Right ventricle myocardium inferior (tissue), 1 donor: ENCODE measurements around the gene SP3. TPM values are rescaled to one million over a fixed set of nuclear protein-coding genes. Genes with fewer than 3 reads are reported as not detected.

Experiments
- ATAC-seq: fragments of 200-7000 bp; cut with Tn5 transposase; one replicate; pipeline ENCODE4 v1.9.1; 2020; ENCODE audit warnings: mild to moderate bottlenecking, moderate library complexity
- DNase-seq: peaks from one replicate; pipeline ENCODE4 v3.0.0; 2021; ENCODE audit errors: missing footprints
- intact Hi-C: fragments of 100-400 bp; cut with DNase I; formaldehyde crosslinking; loops from one replicate; pipeline ENCODE4 v1.11.0; 2022
- long read RNA-seq: library from polyadenylated mRNA; unstranded; transcript quantifications from one replicate; pipeline ENCODE4 v2.0.0, GENCODE V29; 2021
- total RNA-seq: library from RNA; stranded (reverse); fragmentation: NEBNext Ultra II Directional; extraction: Animal tissue kit (Norgen Biotek cat#: 25700); gene quantifications from one replicate; pipeline ENCODE4 v1.2.1, GENCODE V29; 2021
- donor health status: DM: no; HTN: yes; CAD: no; lungs with severe emphysema.

The SP3 gene
- total RNA-seq: 41.2 TPM
- long read RNA-seq, full-length matches to known transcripts: 22 of 27 reads
- long read RNA-seq, partial matches to known transcripts: 3 of 27 reads
- long read RNA-seq, other reads (novel, unspliced or antisense): 2 of 27 reads

- peak; percentile 98 for DNase-seq
- peak; percentile 90 for ATAC-seq
- intact Hi-C loops: loop anchor here (2.0 kb wide), 3 partner anchors 25 to 283 kb away; partner anchors contain the start of gene OLA1
Observed at GRCh38 chr2:173965372-173966025, at the start of gene SP3. TSS of gene SP3 (minus strand) at chr2:173965373. CDS start at chr2:173965171, 202 bp downstream.

GRCh38 chr2:174014699-174015070 is 49.5 kb upstream of the SP3 start:
- intact Hi-C loops: no loop called here
- DNase-seq (no peak), ATAC-seq (no peak)

- ATAC-seq (no peak), DNase-seq (no peak)
- intact Hi-C loops: no loop called here
Observed at GRCh38 chr2:174014011-174014698, 49.0 kb upstream of the SP3 start.

- ATAC-seq: peak; percentile 69
- intact Hi-C loops: loop anchor here (1.0 kb wide), 1 partner anchor 27 kb away; no protein-coding TSS in a partner anchor
- DNase-seq: peak; percentile 78
Observed at GRCh38 chr2:174013315-174013751, 48.2 kb upstream of the SP3 start.

- ATAC-seq (peak; percentile 93), DNase-seq (peak; percentile 90)
- intact Hi-C loops: loop anchor here (1.0 kb wide), 1 partner anchor 26 kb away; no protein-coding TSS in a partner anchor
Observed at GRCh38 chr2:174012347-174013314, 47.5 kb upstream of the SP3 start.

- intact Hi-C loops: no loop called here
- DNase-seq: no peak
- no peak for ATAC-seq
Observed at GRCh38 chr2:174011796-174012195, 46.6 kb upstream of the SP3 start.

- intact Hi-C loops: no loop called here
- no peak for ATAC-seq
- DNase-seq: no peak
Observed at GRCh38 chr2:174011173-174011572, 46.0 kb upstream of the SP3 start.

- DNase-seq (no peak), ATAC-seq (no peak)
- intact Hi-C loops: no loop called here
Observed at GRCh38 chr2:174009488-174010223, 44.5 kb upstream of the SP3 start.

GRCh38 chr2:174008720-174009119 is 43.5 kb upstream of the SP3 start:
- ATAC-seq (no peak), DNase-seq (no peak)
- intact Hi-C loops: no loop called here

GRCh38 chr2:174007010-174007409 is 41.8 kb upstream of the SP3 start:
- intact Hi-C loops: no loop called here
- ATAC-seq (no peak), DNase-seq (no peak)

GRCh38 chr2:174005801-174006419 is 40.7 kb upstream of the SP3 start:
- intact Hi-C loops: no loop called here
- ATAC-seq (no peak), DNase-seq (no peak)

- ATAC-seq: peak; percentile 90
- intact Hi-C loops: loop anchor here (5.0 kb wide), 1 partner anchor 32 kb away; no protein-coding TSS in a partner anchor
- no peak for DNase-seq
Observed at GRCh38 chr2:174004905-174005605, 39.9 kb upstream of the SP3 start.

GRCh38 chr2:174003720-174004695 is 38.8 kb upstream of the SP3 start:
- peak; percentile 50 for ATAC-seq
- intact Hi-C loops: loop anchor here (5.0 kb wide), 1 partner anchor 33 kb away; no protein-coding TSS in a partner anchor

GRCh38 chr2:174002679-174003078 is 37.5 kb upstream of the SP3 start:
- DNase-seq (no peak), ATAC-seq (no peak)
- intact Hi-C loops: loop anchor here (5.0 kb wide), 1 partner anchor 35 kb away; no protein-coding TSS in a partner anchor

More at GRCh38 chr2:174003720-174004695, 38.8 kb upstream of the SP3 start:
- DNase-seq: no peak

GRCh38 chr2:174001107-174001506 is 35.9 kb upstream of the SP3 start:
- no peak for ATAC-seq
- intact Hi-C loops: loop anchor here (5.0 kb wide), 1 partner anchor 36 kb away; no protein-coding TSS in a partner anchor
- DNase-seq: no peak

- intact Hi-C loops: loop anchor here (5.0 kb wide), 1 partner anchor 38 kb away; no protein-coding TSS in a partner anchor
- ATAC-seq: no peak
- no peak for DNase-seq
Observed at GRCh38 chr2:173999724-174000123, 34.6 kb upstream of the SP3 start.
